Measurements from ENCODE around the gene EHMT1.

Gene EHMT1

GRCh38 chr9:137834846-137835546 is 216.2 kb downstream of the EHMT1 start:
- H3K27ac ChIP-seq (ENCODE audit: poor library complexity, severe bottlenecking), result no peak overlapping the region
- DNase-seq (ENCODE audit: low spot score), result no peak
- H3K27me3 ChIP-seq (ENCODE audit: insufficient read depth, poor library complexity, severe bottlenecking), result no peaks in the 10 kb centered on the region
- H3K9me3 ChIP-seq (ENCODE audit: severe bottlenecking), result no peaks in the 10 kb centered on the region
- H3K4me3 ChIP-seq (ENCODE audit: severe bottlenecking), result no peak overlapping the region
- no peak for ATAC-seq (ENCODE audit: low read depth)
- no peak for TF ChIP-seq CTCF (IDR thresholded peaks at IDR 0.05; ENCODE audit: poor library complexity, severe bottlenecking)
- no peaks in the 10 kb centered on the region for H3K4me1 ChIP-seq (ENCODE audit: insufficient read depth, poor library complexity, severe bottlenecking)
- peaks cover 20% of the 10 kb centered on the region for H3K36me3 ChIP-seq (ENCODE audit: low read depth)

- Histone ChIP-seq H3K4me3 (ENCODE audit: severe bottlenecking) (no peak overlapping the region), H3K27ac (ENCODE audit: poor library complexity, severe bottlenecking) (no peak overlapping the region), H3K9me3 (ENCODE audit: severe bottlenecking) (no peaks in the 10 kb centered on the region), H3K36me3 (ENCODE audit: low read depth) (peaks cover 16% of the 10 kb centered on the region), H3K4me1 (ENCODE audit: insufficient read depth, poor library complexity, severe bottlenecking) (no peaks in the 10 kb centered on the region), H3K27me3 (ENCODE audit: insufficient read depth, poor library complexity, severe bottlenecking) (no peaks in the 10 kb centered on the region)
- no peak for DNase-seq (ENCODE audit: low spot score)
- no peak for TF ChIP-seq CTCF (IDR thresholded peaks at IDR 0.05; ENCODE audit: poor library complexity, severe bottlenecking)
- no peak for ATAC-seq (ENCODE audit: low read depth)
Observed at GRCh38 chr9:137836151-137836830, 217.5 kb downstream of the EHMT1 start.

- Histone ChIP-seq H3K9me3 (ENCODE audit: severe bottlenecking) (no peaks in the 10 kb centered on the region), H3K27me3 (ENCODE audit: insufficient read depth, poor library complexity, severe bottlenecking) (no peaks in the 10 kb centered on the region), H3K4me3 (ENCODE audit: severe bottlenecking) (no peak overlapping the region), H3K4me1 (ENCODE audit: insufficient read depth, poor library complexity, severe bottlenecking) (no peaks in the 10 kb centered on the region), H3K36me3 (ENCODE audit: low read depth) (peaks cover 16% of the 10 kb centered on the region), H3K27ac (ENCODE audit: poor library complexity, severe bottlenecking) (no peak overlapping the region)
- DNase-seq (ENCODE audit: low spot score) (no peak), ATAC-seq (ENCODE audit: low read depth) (no peak)
- TF ChIP-seq CTCF (IDR thresholded peaks at IDR 0.05; ENCODE audit: poor library complexity, severe bottlenecking), result no peak
Observed at GRCh38 chr9:137836831-137837241, 218.0 kb downstream of the EHMT1 start.

- Histone ChIP-seq H3K9me3 (ENCODE audit: severe bottlenecking) (no peaks in the 10 kb centered on the region), H3K27me3 (ENCODE audit: insufficient read depth, poor library complexity, severe bottlenecking) (no peaks in the 10 kb centered on the region), H3K27ac (ENCODE audit: poor library complexity, severe bottlenecking) (no peak overlapping the region), H3K4me3 (ENCODE audit: severe bottlenecking) (no peak overlapping the region), H3K36me3 (ENCODE audit: low read depth) (peaks cover 16% of the 10 kb centered on the region), H3K4me1 (ENCODE audit: insufficient read depth, poor library complexity, severe bottlenecking) (no peaks in the 10 kb centered on the region)
- ATAC-seq (ENCODE audit: low read depth), result no peak
- DNase-seq (ENCODE audit: low spot score), result no peak
- TF ChIP-seq CTCF (IDR thresholded peaks at IDR 0.05; ENCODE audit: poor library complexity, severe bottlenecking), result no peak
Observed at GRCh38 chr9:137837345-137838278, 218.8 kb downstream of the EHMT1 start.

Data from RWPE2 (cell line).